ENCODE measurements around the gene SYNPO2.

- TF ChIP-seq, protein P1, sequence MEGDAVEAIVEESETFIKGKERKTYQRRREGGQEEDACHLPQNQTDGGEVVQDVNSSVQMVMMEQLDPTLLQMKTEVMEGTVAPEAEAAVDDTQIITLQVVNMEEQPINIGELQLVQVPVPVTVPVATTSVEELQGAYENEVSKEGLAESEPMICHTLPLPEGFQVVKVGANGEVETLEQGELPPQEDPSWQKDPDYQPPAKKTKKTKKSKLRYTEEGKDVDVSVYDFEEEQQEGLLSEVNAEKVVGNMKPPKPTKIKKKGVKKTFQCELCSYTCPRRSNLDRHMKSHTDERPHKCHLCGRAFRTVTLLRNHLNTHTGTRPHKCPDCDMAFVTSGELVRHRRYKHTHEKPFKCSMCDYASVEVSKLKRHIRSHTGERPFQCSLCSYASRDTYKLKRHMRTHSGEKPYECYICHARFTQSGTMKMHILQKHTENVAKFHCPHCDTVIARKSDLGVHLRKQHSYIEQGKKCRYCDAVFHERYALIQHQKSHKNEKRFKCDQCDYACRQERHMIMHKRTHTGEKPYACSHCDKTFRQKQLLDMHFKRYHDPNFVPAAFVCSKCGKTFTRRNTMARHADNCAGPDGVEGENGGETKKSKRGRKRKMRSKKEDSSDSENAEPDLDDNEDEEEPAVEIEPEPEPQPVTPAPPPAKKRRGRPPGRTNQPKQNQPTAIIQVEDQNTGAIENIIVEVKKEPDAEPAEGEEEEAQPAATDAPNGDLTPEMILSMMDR (IDR thresholded peaks at IDR 0.05 in 2 of 3, conservative IDR thresholded peaks at IDR 0.05 in 1 of 3; ENCODE audit: borderline replicate concordance in 1 of 3, insufficient read depth in 1 of 3, low read depth in 2 of 3, low read length in 2 of 3) = no peak
- TF ChIP-seq YY1 (IDR thresholded peaks at IDR 0.05; ENCODE audit: extremely low read depth, insufficient replicate concordance, low read depth, low read length) = no peak
- TF ChIP-seq EZH2 (IDR thresholded peaks at IDR 0.05) = no peak
- TF ChIP-seq ZNF274 (IDR thresholded peaks at IDR 0.05; ENCODE audit: low read depth, low read length) = no peak
- no peak for TF ChIP-seq TCF7L2 (IDR thresholded peaks at IDR 0.05; ENCODE audit: borderline replicate concordance, extremely low read depth, insufficient read depth, insufficient read length)
- no peak for TF ChIP-seq POLR2A (IDR thresholded peaks at IDR 0.05; ENCODE audit: borderline replicate concordance, extremely low read depth, insufficient read depth, insufficient read length)
- TF ChIP-seq CEBPB (IDR thresholded peaks at IDR 0.05; ENCODE audit: low read depth) = peak; percentile 94
- no peak for TF ChIP-seq EZH2phosphoT487 (IDR thresholded peaks at IDR 0.05; ENCODE audit: borderline replicate concordance)
- TF ChIP-seq POLR2AphosphoS5 (IDR thresholded peaks at IDR 0.05; ENCODE audit: low read depth, low read length) = peak; percentile 60; the same call in 1 of the 2 replicates
- peak; percentile 63 for TF ChIP-seq SRF (IDR thresholded peaks at IDR 0.05; ENCODE audit: low read depth)
- TF ChIP-seq SP1 (IDR thresholded peaks at IDR 0.05; ENCODE audit: low read depth) = peak; percentile 87
Observed at GRCh38 chr4:119103263-119103662, 214.6 kb downstream of the SYNPO2 start.
